Subcutaneous adipose tissue (tissue), 4 donors: ENCODE results near the gene MAP10. TPM values are rescaled to one million over a fixed set of nuclear protein-coding genes. Genes with fewer than 3 reads are reported as not detected.

Source experiments
- CTCF ChIP-seq: fragments of 450-650 bp; IDR thresholded peaks from one replicate; pipeline ENCODE4 v1.5.1; 2016; ENCODE audit warnings: low read depth, mild to moderate bottlenecking, control low read depth, antibody characterized with exemption, moderate library complexity
- total RNA-seq, 4 donors: library from RNA; depleted of rRNA; stranded (reverse); fragments of >200 nt; gene quantifications; one replicate each; pipeline ENCODE4 v1.1.0, GENCODE V29; 2016

The MAP10 gene
- total RNA-seq, 4 donors from 2014 or later: 0.49 to 2.0 (median 1.9) TPM

- TF ChIP-seq CTCF: no peak
These were observed 16.9 kb upstream of the MAP10 start for GRCh38 chr1:232788235-232788872.

- TF ChIP-seq CTCF: no peak
These were observed 15.6 kb upstream of the MAP10 start for GRCh38 chr1:232789651-232790050.

- TF ChIP-seq CTCF: no peak
These were observed 12.3 kb upstream of the MAP10 start for GRCh38 chr1:232792949-232793348.

DNA sequence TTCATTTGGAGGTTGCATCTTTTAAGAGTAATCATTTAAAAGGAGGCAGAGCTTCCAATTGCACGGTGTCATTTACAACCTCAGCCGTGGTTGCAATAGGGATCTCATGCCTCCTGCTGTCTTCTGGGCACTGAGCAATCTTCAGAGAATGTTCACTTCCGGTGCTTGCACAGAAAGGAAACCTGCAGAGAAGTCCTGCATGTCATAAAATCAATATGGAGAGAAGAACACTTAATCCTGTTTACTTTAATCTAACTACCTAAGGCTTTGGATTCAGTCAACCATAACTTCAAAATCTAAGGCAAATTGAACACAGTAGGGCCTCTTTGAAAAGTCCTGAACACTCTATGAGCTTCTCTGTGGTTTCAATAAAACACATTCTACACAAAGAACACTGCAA, 11.3 kb upstream of the MAP10 start:
- no peak for TF ChIP-seq CTCF

DNA sequence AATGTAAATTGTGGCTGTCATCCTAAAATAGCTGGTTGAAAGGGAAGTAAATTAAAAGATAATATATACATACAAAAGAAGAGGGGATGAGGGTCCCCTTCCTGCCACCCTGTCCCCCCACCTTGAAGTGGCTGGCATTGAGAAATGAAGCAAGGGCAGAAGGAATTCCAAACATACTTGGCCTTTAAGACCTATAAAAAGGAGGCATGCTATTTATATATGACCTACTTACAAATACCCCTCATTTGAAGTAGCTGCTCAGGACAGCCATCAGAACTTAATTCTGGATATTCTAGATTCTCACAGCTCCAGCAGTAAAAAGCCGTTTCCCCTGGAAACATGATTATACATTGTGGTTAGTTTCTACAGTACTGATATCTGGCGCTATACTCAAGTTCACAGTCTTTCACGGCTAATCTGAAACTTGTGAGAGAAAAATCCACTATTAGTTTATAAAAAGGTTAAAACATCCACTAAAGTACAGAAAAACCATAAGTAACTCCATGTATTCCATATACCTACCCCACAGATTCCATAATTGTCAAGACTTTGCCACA, 9.6 kb upstream of the MAP10 start:
- TF ChIP-seq CTCF: no peak

GRCh38 chr1:232797856-232798510, 7.2 kb upstream of the MAP10 start:
- TF ChIP-seq CTCF: no peak

GRCh38 chr1:232798920-232799319, 6.3 kb upstream of the MAP10 start:
- no peak for TF ChIP-seq CTCF
